ENCODE data around the gene RHEB.

The RHEB gene

GRCh38 chr7:151470711-151471110, 49.0 kb downstream of the RHEB start:
- no peak for DNase-seq (ENCODE audit: low read depth in 2 of 2)

GRCh38 chr7:151469281-151469680, 50.4 kb downstream of the RHEB start:
- no peak for DNase-seq (ENCODE audit: low read depth in 2 of 2)

DNA sequence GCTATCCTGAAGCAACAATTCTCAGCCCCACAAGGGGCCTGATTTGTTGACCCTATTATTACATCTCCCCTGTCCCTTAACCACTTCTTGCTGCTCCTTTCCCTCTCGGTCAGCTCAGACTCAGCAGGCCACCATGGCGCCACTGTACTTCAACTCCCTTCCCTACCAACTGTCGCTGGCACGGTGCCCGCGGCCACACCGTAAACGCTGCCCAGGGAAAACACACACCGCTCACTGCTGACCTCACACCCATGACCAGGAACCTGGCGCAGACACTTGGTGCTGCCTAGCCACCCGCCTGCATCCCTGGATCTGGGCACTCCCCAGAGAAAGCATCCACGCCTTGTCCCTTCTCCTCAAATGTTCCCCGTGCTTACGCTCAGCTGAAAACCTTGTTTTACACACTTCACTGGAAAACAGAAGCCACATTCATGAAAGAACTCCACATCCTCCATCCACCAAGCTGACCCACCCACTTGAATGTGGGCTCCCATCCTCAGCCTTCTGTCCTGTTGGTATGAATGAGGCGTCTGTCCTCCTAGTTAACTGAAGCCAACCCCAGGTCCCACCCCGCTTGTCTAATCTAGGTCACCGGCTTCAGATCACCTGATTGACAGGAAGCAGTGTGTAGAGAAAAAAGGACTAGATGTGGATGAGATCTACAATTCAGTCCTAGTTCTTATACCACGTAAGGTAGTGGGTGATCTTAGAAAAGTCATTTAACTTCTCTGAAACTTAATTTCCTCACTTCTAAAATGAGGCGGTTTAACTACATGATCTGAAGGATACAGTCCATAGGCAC, 51.3 kb downstream of the RHEB start:
- DNase-seq (ENCODE audit: low read depth in 2 of 2), result no peak

DNA sequence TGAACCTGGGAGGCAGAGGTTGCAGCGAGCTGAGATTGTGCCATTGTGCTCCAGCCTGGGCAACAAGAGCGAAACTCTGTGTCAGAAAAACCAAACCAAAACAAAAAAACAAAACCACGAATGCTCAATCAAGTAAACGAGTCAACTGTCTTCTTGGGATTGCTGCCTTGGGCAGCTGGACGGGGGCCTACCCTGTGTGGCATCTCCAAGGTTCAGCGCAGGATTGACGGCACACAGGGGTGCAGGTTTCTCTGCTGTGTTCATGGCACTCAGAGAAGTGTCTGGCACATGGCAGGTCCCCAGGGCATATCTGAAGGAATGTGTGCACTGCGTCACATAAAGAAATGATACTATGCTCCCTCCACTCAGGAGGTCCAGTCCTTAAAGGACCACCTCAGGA, 54.5 kb downstream of the RHEB start:
- no peak for DNase-seq (ENCODE audit: low read depth in 2 of 2)

GRCh38 chr7:151462306-151462779, 57.4 kb downstream of the RHEB start:
- no peak for DNase-seq (ENCODE audit: low read depth in 2 of 2)

DNA sequence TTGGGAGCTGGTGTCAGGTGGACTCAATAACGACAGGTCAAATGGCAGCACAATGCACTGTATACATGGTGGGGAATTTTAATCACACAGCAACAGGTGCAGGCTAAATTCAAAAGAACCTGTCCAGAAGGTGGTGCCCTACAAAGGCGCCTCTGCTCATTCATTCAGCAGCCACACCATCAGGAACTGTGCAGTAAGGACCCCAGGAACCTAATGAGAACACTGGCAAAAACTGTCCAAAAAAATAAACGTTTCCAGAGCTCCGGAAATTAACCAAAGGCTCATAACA, 57.8 kb downstream of the RHEB start:
- DNase-seq (ENCODE audit: low read depth in 2 of 2), result no peak

DNA sequence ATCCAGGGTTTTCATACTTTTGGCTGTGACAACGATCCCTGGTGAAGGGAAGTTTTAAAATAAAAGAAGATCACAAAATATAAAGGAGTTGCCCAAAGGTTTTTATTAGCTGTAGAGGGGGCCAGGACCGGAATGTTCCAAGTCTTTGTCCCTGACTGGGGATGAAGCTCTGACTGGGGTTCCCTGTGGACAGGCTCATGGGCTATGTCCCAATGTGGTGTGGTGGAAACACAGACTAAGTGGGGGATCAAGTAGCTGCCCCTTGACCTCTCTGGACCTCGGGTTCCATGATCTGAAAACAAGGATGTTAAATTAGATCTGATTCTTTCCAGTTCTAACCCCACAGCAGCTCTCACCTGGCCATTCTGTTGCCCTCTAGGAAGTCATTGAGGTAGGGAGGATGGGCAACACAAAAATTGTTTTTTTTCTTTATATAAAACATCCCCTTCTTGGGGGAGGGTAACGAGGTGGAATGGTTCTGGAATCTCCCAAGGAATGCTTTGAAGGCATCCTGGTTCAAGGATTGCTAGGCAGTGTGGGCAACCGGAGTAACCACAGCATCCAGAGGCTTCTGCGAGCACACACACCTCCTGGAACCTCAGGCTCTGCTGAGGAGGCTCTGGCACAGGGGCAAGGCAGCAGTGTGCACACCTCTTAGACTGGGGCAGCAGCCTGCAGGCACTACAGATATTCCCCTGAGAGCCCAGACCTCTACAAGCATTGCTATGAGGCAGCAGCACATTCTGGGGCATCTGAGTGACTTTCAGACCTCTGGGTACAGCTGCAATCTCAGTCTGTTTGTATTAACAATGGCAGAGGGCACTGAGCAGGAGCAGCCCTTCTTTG, 58.4 kb downstream of the RHEB start:
- no peak for DNase-seq (ENCODE audit: low read depth in 2 of 2)

DNA sequence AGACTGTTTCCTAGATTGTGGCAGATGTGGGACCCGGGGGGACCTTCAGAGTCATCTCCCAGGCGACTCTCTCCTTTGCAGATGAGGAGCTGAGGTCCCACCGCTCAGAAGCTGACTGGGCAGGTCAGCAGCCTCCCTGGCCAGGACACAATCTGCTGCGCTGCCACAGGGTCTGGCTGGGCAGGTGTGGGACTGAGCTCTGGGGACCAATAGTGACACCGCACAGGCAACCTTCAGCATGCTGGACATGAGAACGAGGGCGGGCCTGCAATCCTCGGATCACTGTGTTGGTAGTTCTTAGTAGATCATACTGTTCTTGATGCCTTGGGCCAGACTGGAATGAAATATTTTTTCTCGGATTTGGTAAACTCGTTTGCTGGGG, 59.2 kb downstream of the RHEB start:
- no peak for DNase-seq (ENCODE audit: low read depth in 2 of 2)

- no peak for DNase-seq (ENCODE audit: low read depth in 2 of 2)
These were observed 59.8 kb downstream of the RHEB start for GRCh38 chr7:151459726-151460473.

GRCh38 chr7:151457534-151457933, 62.2 kb downstream of the RHEB start:
- DNase-seq (ENCODE audit: low read depth in 2 of 2), result no peak

- DNase-seq (ENCODE audit: low read depth in 2 of 2), result no peak
These were observed 62.9 kb downstream of the RHEB start for GRCh38 chr7:151456782-151457181.

- no peak for DNase-seq (ENCODE audit: low read depth in 2 of 2)
These were observed 63.4 kb downstream of the RHEB start for GRCh38 chr7:151456276-151456675.

DNA sequence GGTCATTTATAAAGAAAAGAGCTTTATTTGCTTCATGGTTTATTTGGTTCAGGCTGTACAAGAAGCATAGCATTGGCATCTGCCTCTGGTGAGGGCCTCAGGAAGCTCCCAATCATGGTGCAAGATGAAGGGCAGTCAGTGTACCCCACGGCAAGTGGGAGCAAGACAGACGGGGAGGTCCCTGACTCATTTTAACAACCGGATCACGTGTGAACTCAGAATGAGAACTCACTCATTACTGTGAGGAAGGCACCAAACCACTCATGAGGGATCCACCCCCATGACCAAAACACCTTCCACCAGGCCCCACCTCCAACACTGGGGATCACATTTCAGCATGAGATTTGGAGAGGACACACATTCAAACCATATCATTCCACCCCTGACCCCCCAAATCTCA, 64.0 kb downstream of the RHEB start:
- DNase-seq (ENCODE audit: low read depth in 2 of 2), result no peak

- DNase-seq (ENCODE audit: low read depth in 2 of 2), result no peak
These were observed 64.7 kb downstream of the RHEB start for GRCh38 chr7:151454932-151455530.

DNA sequence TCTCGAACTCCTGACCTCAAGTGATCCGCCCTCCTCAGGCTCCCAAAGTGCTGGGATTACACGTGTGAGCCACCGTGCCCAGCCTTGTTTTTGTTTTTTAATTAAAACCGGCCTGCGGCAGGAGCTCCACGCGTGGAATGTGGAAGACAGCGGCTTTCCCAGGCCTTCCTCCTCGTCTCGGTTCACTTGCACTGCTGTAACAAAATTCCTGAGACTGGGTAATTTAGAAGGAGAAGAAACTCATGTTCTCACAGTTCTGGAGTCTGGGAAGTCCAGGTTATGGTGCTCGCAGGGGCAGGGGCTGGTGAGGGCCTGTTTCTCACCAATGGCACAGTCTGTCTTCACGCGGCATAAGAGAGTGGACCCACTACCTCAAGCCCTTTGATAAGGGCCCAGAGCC, 65.4 kb downstream of the RHEB start:
- no peak for DNase-seq (ENCODE audit: low read depth in 2 of 2)

GRCh38 chr7:151453326-151453791, 66.3 kb downstream of the RHEB start:
- DNase-seq (ENCODE audit: low read depth in 2 of 2), result no peak

GRCh38 chr7:151452680-151453325, 66.9 kb downstream of the RHEB start:
- no peak for DNase-seq (ENCODE audit: low read depth in 2 of 2)

DNA sequence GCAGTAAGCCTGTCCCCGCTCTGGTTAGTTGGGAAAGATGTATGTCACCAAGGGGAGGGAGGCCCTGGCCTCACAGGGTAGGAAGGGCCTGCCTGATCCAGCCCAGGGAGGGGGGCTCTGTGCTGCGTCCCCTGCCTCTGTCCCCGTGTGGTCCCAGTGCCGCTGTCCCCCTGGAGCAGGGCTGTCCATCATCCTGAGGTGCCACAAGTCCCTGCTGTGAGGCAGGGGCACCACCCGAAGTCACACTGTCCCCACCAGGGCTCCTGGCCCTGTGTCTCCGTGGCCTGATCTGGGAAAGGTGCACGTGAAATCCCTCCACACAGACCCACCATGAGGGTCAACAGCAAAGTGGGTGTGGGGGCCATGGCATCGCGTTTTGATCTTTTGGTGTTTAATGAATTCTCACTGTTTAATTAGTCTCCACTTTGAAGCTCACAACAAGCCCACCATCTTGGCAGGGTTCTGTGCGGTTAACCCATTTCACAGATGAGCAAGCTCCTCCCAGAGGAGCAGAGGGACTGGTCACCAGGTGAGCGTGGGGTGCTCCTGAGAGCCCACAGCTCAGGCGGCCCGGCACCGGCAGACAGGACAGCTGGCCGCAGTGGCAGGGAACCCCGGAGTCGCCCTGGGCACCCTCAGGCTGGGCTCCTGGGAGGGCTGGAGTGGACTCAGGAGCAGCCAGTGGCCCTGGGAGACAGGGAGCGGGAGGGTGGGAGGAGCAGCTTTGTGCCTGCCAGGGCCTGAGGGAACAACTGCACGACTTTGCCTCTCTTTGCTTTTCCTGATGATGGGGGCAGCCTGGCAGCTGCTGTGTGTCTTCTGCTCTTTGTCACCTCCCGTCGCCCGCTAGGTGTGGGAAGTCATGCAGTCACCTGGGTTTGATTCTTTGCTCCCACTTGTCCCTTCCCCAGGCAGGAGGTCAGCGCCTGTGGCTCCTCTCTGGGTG, 67.8 kb downstream of the RHEB start:
- no peak for DNase-seq (ENCODE audit: low read depth in 2 of 2)

DNA sequence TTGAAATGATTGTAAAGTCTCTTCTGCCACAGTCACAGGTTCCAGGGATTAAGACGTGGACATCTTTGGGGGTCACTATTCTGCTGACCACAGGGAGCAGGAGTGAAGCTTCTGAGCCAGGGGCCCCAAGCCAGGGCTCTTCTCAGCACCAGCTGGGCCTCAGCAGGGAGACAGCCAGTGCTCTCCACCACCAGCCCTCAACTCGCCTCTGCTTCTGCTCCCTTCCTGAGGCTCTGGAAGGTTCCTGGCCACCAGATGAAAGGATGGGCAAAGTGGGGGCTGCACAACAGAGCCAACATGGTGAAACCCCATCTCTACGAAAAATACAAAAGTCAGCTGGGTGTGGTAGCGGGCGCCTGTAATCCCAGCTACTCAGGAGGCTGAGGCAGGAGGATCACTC, 68.5 kb downstream of the RHEB start:
- DNase-seq (ENCODE audit: low read depth in 2 of 2), result no peak

DNA sequence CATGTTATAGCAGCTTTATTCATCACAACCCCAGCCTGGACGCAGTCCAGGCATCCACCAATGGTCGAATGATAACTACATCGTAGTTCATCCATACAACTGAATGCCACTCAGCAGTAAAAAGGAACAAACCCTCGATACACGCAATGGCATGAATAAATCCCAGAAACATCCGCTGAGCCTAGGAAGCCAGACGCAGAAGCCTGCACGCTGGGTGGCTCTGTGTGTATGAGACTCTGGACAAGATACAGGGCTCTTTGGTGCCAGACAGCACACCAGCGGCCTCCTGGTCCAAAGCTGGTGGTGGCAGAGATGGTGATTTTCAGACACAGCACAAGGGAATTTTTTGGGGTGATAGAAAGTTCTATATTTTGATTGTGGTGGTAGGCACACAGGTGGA, 69.7 kb downstream of the RHEB start:
- no peak for DNase-seq (ENCODE audit: low read depth in 2 of 2)
